ENCODE results near the gene ATP2A3. TPM values are rescaled to one million over a fixed set of nuclear protein-coding genes. Genes with fewer than 3 reads are reported as not detected.
A peak's percentile ranks its signal among the peaks of the same experiment; 100 is the strongest.

ATP2A3 gene
- total RNA-seq, 1 donor from 2014 or later = 20.9 TPM

DNA sequence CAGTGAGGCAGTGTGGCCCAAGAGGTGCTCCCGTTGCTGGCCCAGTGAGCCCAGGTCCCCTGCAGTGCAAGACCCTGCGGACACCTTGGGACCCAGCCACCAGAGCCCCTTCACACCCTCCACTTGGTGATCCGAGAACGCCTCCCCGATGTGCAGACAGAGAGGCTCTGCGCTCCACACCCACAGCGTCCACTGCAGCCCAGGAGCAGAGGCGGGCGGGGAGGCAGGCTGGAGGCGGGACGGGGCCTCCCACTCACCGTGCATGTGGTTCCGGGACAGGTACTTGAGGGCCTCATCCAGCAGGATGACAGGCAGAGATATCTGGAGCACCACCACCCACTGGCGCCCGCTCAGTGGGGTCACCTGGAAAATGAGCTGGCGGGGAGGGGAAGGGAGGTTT lies 35.8 kb downstream of the ATP2A3 start:
- no peak for DNase-seq (ENCODE audit: low spot score)

DNA sequence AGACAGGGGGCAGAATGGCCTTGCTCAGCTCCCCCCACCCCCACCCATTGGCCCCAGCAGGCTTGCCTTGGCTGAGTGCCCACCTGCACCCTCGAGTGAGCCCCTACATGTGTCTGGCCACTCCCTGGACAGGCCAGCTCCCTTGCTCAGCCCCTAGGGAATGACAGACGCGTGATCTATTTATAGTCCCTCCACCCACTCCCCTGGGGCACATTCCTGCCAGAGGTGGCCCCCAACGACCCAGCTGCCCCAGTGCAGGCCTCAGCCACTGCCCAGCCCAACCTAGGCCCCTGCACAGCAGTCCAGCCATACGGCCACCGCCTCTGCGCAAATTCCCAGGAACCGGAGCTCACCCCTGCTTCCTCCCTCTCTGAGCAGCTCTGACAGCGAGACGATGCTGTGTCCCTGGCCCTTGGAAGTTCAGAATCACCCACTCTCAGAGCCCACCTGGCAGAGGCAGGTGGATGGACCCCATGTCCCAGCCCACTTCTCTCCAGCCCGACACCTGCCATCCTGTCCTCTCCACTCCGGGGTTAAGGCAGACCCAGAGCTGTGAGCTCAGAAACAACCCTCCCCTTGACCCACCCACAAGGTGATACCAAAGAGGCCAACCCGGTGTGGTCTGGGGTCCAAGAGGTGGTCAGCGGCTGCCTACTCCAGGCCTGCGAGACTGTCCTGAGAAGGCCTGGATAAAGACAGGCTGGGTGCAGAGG lies 36.5 kb downstream of the ATP2A3 start:
- peak; percentile 26 for DNase-seq (ENCODE audit: low spot score)

DNA sequence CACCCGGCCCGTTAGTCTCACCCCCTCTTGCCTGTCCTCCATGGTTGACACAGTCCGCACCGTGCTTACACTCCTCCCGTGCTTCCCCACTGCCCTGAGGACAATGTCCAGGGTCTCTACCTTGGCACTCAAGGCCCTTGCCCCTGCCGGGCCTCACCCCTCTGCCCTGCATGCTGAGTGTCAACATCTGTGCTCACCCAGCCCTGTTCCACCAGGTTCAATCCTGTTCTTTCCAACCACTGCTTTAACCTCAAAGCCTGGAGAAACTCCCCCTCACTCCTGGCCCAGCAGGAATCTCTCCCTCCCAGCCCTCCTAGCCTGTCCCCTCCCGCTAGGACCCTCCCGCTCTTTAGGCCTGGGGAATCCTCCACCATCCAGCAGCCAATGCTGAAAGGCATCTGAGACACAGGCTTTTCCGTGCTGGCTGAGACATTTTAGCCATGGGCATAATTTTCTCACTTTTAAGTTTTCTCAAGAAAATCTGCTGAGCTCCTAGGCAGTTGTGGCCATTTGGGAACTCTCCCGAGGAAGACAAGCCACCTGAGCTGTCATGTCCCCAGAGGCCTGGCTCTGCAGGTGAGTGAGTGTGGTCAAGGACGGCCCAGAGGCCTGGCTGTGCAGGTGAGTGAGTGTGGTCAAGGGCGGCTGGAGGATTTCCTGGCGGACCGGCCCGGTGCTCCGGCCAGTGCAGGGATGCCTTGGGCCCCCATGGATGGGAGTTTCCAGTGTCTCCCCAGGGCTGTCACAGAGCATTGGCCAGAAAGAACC lies 37.2 kb downstream of the ATP2A3 start:
- no peak for DNase-seq (ENCODE audit: low spot score)

DNA sequence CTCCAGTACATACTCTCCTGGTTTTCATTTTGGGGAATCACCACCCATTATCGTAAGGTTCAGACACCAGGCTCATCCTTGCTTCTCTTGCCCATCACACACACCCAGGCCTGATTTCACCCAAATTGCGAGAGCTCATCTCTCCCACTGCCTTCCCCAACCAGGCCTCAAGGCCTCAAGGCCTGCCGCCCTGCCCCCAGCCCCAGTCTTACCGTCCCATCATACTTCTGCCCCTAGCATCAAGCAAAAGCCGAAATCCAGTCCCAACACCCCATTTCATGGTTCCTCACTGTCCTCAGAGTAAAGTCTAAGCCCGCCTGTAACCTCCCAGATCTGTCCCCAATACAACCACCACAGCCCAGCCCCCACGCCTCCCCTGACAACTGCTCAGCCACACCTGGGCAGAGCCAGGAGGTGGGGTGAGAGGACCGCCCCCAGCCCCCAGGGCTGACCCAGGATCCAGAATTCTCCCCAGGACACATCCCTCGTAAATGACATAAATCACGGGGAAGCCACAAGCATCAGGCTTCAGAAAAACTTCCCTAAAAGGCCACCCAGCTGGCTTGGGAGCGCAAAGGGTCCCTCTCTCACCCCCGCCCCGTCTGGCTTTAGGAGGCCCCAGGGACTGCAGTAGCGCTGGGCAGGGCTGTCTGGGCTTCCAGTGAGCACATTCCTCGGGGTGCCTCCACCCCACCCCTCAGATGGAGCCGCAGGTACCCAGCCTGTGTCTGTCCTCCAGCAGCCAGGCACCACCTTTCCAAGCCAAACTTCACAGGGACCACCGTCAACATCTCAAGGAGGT lies 38.4 kb downstream of the ATP2A3 start:
- DNase-seq (ENCODE audit: low spot score) = peak; percentile 37

DNA sequence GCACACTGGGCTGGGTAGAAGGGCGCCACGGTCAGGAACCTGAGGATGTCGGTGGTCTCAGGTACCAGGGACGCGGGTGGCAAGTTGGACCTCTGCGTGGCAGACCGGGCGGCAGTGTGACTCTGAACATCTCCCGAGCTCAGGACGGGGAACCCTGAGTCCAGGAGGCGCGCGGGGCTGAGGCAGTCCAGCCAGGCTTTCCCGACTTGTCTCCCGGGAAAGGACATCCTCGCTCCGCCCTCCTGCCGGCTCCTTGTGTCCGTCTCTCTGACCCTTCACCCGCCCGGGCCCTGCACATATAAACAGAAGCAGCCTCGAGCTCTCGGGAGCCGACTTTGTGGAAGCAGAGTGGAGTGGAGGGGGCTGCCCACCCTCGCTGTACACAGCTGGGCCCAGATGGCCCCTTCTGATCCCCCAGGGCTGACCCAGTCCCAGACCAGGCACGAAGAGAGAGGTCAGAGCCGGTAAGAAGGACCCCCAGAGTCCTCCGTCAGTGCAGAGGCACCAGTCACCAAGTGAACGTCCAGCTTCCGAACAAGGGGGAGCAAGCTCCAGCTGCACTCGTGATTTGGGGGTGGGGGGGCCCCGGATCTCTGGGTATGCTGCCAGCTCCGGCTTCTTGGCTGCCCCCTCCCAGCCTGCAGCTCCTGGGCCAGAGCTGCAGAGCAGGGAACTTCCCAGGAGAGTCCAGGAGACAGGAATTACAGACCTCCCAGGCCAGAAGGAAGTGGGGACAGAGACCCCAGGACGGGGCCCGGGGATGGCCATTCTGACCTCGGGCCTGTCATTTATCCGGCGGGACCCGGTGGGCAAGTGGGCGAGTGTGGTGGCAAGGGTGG lies 39.5 kb downstream of the ATP2A3 start:
- no peak for DNase-seq (ENCODE audit: low spot score)

DNA sequence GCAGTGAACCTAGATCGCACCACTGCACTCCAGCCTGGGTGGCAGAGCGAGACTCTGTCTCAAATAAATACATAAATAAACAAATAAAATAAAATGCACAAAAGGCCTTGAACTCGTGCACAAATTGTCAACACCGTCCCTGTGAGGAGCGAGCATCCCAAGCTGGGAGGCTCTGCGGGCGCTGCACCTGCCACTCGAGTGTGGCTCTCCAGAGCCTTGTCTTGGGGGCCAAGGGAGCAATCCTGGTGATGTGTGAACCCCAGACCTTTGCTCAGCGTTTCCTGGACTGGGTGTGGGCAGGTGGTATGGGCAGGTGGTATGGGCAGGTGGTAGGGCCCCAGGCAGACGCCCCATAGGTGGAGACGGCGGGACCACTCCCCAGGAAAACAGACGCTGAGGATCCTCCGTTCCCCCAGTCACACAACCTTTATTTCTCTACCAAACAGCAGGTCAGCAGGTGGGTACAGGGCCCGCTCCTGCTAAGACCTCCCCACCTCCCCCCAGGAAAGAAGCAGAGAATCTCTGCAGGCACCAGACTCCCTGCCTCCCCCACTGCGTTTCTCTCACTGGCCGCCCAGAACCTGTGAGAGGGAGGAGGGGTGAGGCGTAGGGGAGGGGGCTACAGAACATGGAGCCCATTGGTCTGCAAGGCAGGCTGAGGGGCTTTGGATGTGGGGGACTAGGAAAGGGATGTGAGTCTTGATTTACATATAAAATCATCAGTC lies 40.6 kb downstream of the ATP2A3 start:
- no peak for DNase-seq (ENCODE audit: low spot score)

DNA sequence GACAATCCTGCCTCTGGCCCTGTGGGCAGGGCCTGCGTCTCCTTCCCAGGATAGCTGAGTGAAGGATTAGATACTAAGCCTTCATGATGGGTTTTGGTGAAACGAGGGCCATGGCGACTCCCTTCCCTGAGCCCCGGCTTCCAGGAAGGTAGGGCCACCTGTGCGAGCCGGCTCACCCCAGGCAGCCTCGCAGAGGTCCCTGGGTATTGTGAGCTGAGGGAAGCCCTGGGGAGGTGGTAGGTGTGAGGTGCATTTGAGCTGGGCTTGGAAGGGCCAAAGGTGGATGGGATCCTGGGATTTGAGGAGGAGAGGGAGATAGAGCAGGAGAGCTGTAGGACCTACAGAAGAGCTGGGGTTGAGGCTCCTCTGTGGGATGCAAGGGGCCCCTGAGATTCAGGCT lies 41.5 kb downstream of the ATP2A3 start:
- DNase-seq (ENCODE audit: low spot score) = no peak

DNA sequence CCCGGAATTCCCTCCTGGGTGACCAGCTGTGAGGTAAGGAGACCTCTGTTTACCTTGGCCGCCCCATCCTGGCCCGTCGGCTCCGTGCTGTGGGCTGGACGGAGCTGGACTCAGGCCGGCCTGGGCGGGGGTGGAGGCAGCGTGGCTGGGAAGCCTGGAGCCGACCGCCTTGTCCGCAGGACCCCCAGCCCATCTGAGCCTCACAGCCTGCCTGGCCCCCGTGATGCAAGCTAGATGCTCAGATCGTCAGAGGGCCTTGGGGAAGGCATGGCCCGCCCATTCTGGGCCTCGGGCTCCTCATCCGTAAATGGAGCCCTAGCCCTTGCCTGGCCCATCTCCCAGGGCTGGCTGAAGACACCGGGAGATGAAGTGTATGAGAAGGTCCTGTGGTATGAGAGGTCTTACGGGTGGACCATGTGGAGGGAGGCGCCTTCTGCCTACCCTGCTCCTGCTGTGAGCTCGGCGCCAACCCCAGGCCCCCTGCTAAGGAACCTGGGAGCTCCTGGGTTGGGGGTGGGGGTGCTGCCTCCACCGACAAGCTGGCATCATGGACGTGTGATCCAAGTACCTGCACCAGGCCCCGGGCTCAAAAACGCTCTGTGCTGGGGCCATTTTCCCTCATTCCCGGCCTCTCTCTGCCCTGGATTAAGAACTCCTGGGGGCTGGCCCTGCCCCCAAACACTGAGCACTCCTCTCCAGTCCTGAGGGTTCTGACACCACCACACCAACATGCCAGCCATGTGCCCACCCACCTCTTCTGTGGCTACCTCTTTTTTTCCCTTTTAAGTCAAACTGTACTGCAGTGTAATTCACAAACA lies 42.5 kb downstream of the ATP2A3 start:
- DNase-seq (ENCODE audit: low spot score) = no peak

DNA sequence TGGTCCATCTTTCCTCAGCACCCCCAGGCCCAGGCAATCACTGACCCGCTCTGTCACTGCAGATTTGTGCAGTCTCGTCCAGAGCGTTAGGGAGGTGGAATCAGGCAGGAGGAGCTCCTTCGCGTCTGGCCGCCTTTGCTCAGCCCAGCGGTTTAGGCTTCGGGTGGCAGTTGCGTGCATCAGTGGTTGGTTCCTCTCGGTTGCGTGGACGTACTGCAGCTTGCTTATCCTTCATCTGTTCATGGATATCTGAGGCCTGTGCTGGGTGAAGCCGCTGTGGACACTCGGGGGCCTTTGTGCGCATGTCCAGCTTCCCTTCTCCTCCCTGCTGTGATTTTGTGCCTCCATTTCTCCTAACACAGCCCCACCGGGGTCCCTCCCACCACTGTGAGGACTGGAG lies 43.2 kb downstream of the ATP2A3 start:
- DNase-seq (ENCODE audit: low spot score) = no peak

DNA sequence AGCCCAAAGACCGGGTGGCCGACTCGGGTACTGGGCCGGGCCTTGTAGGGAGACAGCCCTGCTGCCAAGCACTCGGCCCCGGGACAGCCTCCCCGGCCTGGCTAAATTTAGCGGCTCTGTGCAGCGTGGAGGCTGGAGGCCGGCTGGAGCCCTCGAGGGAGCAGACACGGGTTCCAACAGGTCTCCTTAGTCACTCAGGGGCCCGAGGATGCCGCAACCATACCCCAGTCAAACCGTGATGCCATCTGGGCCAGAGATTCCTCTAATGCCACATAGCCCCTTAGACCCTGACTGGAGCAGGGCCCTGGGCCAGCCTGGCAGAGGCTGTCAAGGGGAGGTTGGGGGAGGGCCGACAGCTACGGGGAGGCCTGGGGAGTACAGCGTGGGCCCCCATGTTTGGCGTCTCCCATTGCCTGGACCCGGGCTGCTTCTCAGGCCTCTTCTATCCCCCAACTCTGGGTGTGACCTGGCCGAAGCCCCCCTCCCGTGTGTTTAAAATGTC lies 45.1 kb downstream of the ATP2A3 start:
- no peak for DNase-seq (ENCODE audit: low spot score)

DNA sequence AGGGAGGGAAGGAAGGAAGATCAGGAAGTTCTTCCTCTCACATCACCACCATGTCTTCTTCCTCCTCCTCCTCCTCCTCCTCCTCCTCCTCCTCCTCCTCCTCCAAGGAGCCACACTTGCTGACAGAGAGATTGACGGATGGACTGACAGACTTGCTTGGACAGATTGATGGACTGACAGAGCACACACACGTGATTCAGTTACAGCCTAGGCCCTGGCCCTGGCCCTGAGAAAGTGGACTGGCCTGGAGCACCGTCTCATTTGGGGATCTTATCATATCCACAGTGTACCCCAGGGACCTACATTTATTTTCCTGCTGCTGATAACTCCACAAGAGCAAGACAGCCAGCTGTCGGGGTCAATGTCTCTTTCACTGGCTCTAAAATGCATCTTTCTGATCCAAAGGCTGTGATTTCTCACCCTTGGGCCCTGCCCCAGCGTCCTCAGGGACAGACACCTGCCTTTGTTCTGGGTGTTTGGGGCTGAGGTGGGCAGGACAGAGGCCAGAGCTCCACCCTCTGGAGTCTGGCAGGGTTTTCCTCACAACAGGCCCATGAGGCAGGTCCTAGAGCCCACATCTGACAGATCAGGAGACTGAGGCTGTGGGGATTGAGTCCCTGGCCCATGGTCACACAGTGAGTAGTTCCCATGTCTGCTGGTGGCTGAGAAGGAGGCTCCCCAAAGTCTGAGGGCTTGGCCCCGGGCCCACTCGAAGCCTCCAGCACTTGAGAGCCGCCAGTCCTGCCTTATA lies 45.7 kb downstream of the ATP2A3 start:
- DNase-seq (ENCODE audit: low spot score) = no peak

DNA sequence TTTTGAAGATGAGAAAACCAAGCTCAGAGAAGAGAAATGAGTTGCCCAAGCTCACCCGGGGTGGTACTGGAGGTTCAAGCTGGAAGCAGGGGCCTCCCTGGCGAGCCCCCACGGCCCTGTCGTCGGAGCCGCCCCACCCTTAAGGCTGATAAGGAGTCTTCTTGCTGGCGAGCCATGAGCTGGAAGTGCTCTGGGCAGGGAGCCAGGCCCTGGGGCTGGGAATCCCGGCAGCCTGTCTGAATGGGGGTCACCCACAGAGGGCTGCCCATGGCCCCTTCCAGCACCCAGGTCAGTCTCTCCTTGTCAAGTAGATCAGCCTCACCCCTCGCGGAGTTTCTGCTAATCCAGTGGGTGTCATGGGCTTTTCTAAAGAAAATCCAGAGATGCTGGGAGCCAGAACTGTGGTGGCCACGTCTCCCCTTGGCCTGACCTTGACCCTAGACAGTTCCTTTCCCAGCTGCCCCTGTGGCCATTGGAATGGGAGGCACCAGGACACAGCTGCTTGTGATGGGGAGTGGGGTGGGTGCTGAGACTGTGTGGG lies 46.8 kb downstream of the ATP2A3 start:
- DNase-seq (ENCODE audit: low spot score) = peak; percentile 89

DNA sequence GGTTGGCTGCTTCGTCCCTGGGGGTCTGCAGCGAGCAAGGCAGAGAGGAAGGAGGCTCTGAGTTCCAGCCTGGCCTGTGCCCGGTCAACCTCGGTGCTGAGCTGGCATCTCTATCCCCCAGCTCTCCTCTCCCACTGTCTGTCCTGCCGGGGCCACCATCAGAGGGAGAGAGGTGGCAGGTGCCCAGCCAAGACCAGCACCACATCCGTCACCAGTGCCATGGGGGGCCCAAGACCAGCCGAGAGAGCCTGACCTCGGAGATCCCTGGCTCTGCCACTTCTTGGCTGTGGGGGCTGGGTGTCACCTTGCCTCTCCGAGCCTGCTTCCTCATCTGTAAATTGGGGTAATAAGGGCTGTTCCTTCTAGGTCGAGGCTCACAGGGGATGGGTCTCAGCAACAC lies 47.4 kb downstream of the ATP2A3 start:
- no peak for DNase-seq (ENCODE audit: low spot score)

DNA sequence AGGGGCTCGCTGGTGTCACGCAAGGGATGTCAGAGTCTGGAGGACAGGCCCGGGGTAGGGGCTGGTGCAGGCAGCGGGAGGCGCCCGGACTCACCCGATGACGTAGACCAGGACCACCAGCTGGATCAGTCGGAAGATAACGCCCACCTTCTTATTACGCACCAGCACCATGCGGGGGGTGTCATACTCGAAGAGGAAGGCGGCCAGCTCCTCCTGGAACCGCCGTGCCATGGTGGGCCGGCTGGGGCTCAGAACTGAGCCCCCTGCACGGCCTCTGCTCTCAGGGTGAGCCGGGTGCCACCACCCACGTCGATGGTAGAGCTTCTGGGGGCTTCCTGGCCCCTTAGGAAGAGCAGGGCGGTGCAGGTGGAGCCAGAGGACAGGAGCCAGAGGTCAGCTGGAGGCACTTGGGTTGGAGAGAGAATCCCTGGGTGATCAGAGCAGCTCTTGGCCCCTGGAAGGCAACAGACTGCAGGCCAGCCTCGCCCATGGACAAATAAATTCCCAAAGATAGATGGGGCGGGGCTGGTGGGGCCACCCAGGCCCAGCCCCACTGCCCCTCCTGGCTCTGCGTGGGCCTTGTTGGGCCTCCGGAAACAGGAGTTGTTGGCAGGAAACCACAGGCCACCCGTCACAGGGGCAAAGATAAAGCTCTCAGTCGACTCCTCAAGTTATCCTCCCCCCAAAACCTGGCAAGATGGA lies 48.1 kb downstream of the ATP2A3 start, which contains the start of gene P2RX1:
P2RX1 (minus strand) TSS at position 471 of the 702 bp plus-strand sequence; CDS start at position 231, 240 bp downstream.
- peak; percentile 69 for DNase-seq (ENCODE audit: low spot score)

DNA sequence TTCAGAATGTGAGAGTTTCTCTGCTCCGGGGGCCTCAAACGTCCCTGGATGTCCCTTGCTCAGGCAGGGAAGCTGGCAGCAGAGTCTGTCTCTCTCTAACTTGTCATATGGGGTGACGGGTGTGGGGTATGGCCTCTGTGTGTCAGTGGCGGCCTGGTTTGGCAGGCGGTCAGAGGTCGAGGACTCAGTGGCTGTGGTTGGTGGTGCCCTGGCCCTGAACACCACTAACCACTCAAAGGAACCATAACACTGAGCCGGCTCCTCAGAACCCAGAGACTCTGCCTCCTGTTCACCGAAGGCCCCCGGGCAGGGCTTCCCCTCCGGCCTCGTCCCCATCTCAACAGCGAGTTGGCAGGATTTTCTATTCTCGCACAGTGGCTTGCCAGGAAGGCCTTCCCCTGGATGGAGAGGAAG lies 48.6 kb downstream of the ATP2A3 start:
- peak; percentile 38 for DNase-seq (ENCODE audit: low spot score)

DNA sequence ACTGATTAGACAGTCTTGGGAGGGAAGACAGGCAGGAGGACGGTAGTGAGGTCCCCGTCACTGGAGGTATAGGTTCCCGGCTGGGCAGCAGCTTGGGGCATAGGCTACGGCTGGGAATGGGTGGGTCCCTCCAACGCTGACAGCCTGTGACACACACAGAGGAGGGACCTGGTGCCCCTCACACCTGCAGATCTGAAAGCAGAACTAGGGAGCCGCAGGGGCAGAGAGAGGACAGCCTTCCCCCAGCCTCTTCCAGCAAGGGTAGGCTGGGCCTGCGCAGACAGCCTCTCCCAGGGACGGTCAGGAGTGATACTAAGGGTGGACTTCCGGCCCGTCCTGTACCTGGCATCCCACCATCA lies 49.9 kb downstream of the ATP2A3 start:
- DNase-seq (ENCODE audit: low spot score) = no peak

DNA sequence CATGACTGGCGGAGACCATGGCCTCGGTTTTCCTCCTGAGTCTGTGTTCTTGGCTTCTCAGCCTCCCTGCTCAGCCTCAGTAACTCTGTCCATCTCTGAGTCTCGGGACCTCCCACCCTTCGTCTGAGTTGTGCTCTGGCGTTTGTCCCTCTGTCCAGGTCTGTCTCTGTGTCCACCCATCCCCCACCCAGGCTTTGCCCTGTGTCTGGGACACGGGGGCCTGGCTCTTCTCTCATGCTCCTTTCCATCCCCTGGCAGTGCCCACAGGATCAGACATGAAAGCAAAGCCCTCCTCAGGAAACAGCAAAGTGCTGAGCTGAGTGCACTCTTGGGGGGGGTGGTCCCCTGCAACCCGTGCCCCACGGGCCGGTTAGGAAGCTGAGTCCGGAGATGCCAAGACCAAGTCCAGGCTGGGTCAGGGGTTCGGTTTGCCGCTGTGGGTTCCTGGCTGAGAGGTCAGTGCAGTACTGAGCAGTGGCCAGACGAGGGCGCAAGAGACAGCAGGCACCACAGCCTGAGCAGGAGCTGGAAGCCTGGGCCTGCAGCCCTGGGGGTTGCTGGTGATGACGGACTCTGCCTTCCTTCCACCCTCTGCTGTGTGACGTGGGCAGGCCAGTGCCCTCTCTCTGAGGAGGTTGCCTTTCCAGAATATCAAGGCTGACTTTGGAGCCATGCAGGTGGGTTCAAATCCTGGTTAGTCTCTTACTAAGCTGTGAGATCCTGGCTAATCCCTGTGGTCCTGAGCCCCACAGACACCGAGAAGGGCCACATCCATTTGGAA lies 50.5 kb downstream of the ATP2A3 start:
- peak; percentile 84 for DNase-seq (ENCODE audit: low spot score)

All from umbilical cord (tissue), 2 donors.